ENCODE measurements around the gene WDR33.
"Not testable (repeated sequence)": the region's sequence is repeated elsewhere in the genome, so short reads cannot be mapped to it uniquely, and the experiment has no call there.

The WDR33 gene

DNA sequence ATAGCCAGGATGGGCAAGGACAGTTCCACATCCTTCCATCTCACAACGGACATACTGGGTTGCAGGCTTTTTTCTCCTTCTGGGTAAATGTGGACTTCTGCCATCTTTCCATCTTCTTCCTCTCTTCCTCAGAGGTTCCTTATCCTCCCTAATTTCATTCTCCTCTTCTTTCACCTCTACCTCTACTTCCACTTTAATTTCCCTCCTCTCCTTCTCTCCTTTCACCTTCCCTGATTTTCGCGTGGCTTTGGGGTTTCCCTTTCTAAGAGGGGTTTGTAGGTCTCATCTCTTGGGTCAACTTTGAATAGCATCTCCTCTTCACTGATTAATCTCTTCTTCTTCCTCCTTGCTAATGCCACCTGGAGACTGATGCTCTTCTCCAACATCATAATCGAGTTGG is 29.9 kb upstream of the WDR33 start:
- H3K27ac ChIP-seq (ENCODE audit: low read depth, low read length, severe bottlenecking), result no peak overlapping the region
- H3K4me1 ChIP-seq (ENCODE audit: control insufficient read depth, insufficient read depth, low read length, poor library complexity, severe bottlenecking), result no peaks in the 10 kb centered on the region
- peaks cover 11% of the 10 kb centered on the region for H3K36me3 ChIP-seq (ENCODE audit: control insufficient read depth, insufficient read depth, low read length)
- no peak overlapping the region for H3K4me3 ChIP-seq (ENCODE audit: extremely low read depth, insufficient read depth, low read length, poor library complexity, severe bottlenecking)
- H3K9me3 ChIP-seq (ENCODE audit: control insufficient read depth, low read length), result no peaks in the 10 kb centered on the region
- WGBS, 2 experiments (ENCODE audit: insufficient coverage in 2 of 2), result 90 to 100% methylated on average over 2 of the region's 4 CpGs

DNA sequence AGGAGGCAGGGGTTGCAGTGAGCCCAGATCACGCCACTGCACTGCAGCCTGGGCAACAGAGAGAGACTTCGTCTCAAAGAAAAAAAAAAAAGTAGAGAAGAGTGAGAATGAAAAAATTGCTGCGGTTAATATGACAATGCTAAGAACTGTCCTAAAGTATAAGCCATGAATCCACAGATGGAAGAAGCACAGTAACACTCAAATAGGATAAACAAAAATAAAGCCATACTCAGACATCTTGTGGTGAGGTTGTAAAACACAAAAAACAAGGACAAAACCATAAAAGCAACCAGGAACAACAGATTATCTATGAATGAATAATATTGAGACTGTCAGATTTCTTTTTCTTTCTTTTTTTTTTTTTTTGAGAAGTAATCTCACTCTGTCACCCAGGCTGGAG is 24.0 kb upstream of the WDR33 start:
- 86 to 93% methylated on average over 1 to 2 of the region's 3 CpGs for WGBS, 2 experiments (ENCODE audit: insufficient coverage in 2 of 2)
- H3K27ac ChIP-seq (ENCODE audit: low read depth, low read length, severe bottlenecking), result no peak overlapping the region
- no peak overlapping the region for H3K4me3 ChIP-seq (ENCODE audit: extremely low read depth, insufficient read depth, low read length, poor library complexity, severe bottlenecking)
- no peaks in the 10 kb centered on the region for H3K4me1 ChIP-seq (ENCODE audit: control insufficient read depth, insufficient read depth, low read length, poor library complexity, severe bottlenecking)
- no peaks in the 10 kb centered on the region for H3K36me3 ChIP-seq (ENCODE audit: control insufficient read depth, insufficient read depth, low read length)
- no peaks in the 10 kb centered on the region for H3K9me3 ChIP-seq (ENCODE audit: control insufficient read depth, low read length)

DNA sequence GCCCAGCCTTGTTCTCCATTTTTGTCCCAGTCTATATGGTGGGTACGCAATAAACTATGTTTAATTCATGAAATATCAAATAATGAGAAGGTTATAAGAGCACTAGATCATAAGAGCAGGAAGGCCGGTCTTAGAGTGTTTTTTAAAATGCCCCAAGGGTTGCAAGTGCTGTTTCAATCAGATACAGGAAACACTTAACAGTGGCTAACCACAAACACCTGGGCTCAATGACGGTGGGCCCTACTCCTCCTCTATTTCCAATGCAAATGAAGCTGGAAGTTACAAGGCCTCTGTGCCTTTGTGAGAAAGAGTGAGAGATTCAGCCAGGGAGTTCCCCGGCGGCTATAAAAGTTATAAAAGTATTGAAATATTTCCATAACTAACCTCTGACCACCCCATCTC is 18.9 kb upstream of the WDR33 start:
- 0 to 100% methylated on average over 1 of the region's 5 CpGs for WGBS, 2 experiments (ENCODE audit: insufficient coverage in 2 of 2)
- Histone ChIP-seq H3K27ac (ENCODE audit: low read depth, low read length, severe bottlenecking) (no peak overlapping the region), H3K4me3 (ENCODE audit: extremely low read depth, insufficient read depth, low read length, poor library complexity, severe bottlenecking) (no peak overlapping the region), H3K4me1 (ENCODE audit: control insufficient read depth, insufficient read depth, low read length, poor library complexity, severe bottlenecking) (no peaks in the 10 kb centered on the region), H3K36me3 (ENCODE audit: control insufficient read depth, insufficient read depth, low read length) (no peaks in the 10 kb centered on the region), H3K9me3 (ENCODE audit: control insufficient read depth, low read length) (peaks cover 5% of the 10 kb centered on the region)

DNA sequence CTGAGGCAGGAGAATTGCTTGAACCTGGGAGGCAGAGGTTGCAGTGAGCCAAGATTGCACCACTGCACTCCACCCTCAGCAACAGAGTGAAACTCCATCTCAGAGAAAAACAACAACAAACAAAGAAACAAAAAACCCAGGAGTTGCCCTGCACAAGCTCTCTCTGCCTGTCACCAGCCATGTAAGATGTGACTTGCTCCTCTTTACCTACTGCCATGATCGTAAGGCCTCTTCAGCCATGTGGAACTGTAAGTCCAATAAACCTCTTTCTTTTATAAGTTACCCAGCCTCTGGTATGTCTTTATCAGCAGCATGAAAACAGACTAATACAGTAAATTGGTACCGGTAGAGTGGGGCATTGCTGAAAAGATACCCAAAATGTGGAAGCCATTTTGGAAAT is 15.7 kb upstream of the WDR33 start:
- H3K9me3 ChIP-seq (ENCODE audit: control insufficient read depth, low read length); H3K27ac ChIP-seq (ENCODE audit: low read depth, low read length, severe bottlenecking); H3K4me3 ChIP-seq (ENCODE audit: extremely low read depth, insufficient read depth, low read length, poor library complexity, severe bottlenecking); H3K4me1 ChIP-seq (ENCODE audit: control insufficient read depth, insufficient read depth, low read length, poor library complexity, severe bottlenecking); H3K36me3 ChIP-seq (ENCODE audit: control insufficient read depth, insufficient read depth, low read length): not testable (repeated sequence)
- 94 to 95% methylated on average over 2 of the region's 2 CpGs for WGBS, 2 experiments (ENCODE audit: insufficient coverage in 2 of 2)

DNA sequence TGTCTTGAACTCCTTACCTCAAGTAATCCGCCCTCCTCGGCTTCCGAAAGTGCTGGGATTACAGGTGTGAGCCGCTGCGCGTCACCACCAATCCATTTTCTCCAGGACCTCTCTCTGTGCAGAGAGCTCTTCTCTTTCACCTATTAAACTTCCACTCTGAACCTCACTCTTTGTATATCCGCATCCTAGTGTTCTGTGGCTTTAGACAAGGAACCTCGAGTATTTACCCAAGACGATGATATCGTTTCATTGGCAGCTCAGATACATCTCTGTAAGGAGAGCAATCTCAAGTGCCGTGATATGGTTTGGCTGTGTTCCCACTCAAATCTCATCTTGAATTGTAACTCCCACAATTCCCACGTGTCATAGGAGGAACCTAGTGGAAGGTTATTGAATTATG is 15.1 kb upstream of the WDR33 start:
- Histone ChIP-seq H3K36me3 (ENCODE audit: control insufficient read depth, insufficient read depth, low read length) (no peaks in the 10 kb centered on the region), H3K9me3 (ENCODE audit: control insufficient read depth, low read length) (peaks cover 9% of the 10 kb centered on the region), H3K4me1 (ENCODE audit: control insufficient read depth, insufficient read depth, low read length, poor library complexity, severe bottlenecking) (no peaks in the 10 kb centered on the region), H3K27ac (ENCODE audit: low read depth, low read length, severe bottlenecking) (no peak overlapping the region), H3K4me3 (ENCODE audit: extremely low read depth, insufficient read depth, low read length, poor library complexity, severe bottlenecking) (no peak overlapping the region)
- WGBS, 2 experiments (ENCODE audit: insufficient coverage in 2 of 2), result 86 to 95% methylated on average over 11 of the region's 12 CpGs

DNA sequence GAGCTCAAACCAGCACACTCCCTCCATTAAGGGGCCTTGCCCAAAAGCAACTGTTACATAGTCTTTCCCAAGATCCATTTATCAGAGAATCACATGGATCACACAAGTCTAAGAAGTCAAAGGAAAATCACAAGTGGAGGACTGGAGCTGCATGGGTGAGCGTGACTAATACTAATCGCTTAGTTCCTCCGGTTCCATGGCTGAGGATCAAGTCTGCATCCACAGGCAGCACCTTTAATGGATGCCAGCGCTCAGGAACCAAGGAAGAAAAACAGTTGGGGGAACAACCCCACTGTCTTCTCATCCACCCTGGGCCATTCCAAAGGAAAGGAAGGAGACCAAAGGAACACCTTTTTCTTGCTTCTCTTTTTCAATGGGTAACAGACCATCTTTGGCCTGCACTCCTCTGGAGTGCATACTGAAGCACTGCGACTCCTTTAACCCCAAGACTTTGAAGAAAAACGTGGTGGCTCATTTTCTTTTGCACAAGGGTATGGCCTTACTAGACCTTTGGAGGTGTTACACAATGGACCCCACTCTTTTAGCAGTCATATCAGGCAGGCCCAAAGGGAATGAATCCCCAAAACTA is 9.2 kb upstream of the WDR33 start:
- Histone ChIP-seq H3K4me3 (ENCODE audit: extremely low read depth, insufficient read depth, low read length, poor library complexity, severe bottlenecking) (no peak overlapping the region), H3K27ac (ENCODE audit: low read depth, low read length, severe bottlenecking) (no peak overlapping the region), H3K9me3 (ENCODE audit: control insufficient read depth, low read length) (peaks cover 20% of the 10 kb centered on the region), H3K36me3 (ENCODE audit: control insufficient read depth, insufficient read depth, low read length) (no peaks in the 10 kb centered on the region), H3K4me1 (ENCODE audit: control insufficient read depth, insufficient read depth, low read length, poor library complexity, severe bottlenecking) (no peaks in the 10 kb centered on the region)
- 76 to 83% methylated on average over 6 of the region's 6 CpGs for WGBS, 2 experiments (ENCODE audit: insufficient coverage in 2 of 2)

DNA sequence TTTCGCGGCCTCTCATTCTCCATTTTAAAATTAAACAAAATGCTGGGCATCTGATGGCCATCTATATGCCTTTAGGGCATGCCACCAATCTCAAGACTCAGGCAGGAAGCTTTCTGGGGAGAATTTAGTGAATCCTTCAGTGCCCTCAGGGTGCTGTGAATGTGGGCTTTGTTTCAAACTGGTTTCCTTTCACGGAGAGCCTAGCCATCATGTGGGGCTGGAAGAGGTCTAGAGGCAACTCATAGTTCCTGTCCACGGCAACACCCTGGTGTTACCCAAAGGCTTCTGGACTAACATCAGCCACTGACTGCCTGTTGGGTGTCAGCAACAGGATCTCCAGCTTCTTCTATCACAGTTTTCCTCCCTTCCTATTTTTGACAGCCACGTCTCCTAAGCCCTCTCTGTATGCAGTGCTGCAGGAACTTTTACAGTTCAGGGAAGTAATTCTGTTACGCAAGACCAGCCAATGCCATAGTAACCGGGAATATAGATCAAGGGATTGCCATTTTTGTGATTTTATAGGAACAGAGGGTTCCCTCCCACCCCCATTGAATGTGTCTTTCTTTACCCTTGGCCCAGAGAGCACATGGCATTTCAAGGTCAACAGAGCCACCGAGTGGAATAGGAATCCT is 7.9 kb upstream of the WDR33 start:
- WGBS, 2 experiments (ENCODE audit: insufficient coverage in 2 of 2), result 82 to 96% methylated on average over 6 of the region's 8 CpGs
- Histone ChIP-seq H3K4me1 (ENCODE audit: control insufficient read depth, insufficient read depth, low read length, poor library complexity, severe bottlenecking) (no peaks in the 10 kb centered on the region), H3K4me3 (ENCODE audit: extremely low read depth, insufficient read depth, low read length, poor library complexity, severe bottlenecking) (no peak overlapping the region), H3K36me3 (ENCODE audit: control insufficient read depth, insufficient read depth, low read length) (no peaks in the 10 kb centered on the region), H3K27ac (ENCODE audit: low read depth, low read length, severe bottlenecking) (no peak overlapping the region), H3K9me3 (ENCODE audit: control insufficient read depth, low read length) (peaks cover 20% of the 10 kb centered on the region)

DNA sequence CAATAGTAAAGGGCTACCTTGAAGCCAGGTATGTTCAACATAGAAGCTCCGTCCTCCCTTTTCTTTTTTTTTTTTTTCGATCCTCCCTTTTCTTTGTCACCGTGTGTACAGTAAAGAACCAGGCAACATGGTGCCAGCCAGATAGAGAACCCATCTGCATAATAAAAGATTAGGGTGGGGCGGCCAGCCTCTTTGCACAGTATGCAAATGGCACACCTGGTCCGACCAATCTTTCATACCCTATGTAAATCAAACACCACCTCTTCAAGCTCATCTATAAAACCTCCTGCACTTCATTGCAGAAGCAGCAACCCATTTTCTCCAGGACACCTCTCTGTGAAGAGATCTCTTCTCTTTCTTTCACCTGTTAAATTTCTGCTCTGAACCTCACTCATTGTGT is 7.3 kb upstream of the WDR33 start:
- Histone ChIP-seq H3K4me1 (ENCODE audit: control insufficient read depth, insufficient read depth, low read length, poor library complexity, severe bottlenecking) (no peaks in the 10 kb centered on the region), H3K27ac (ENCODE audit: low read depth, low read length, severe bottlenecking) (no peak overlapping the region), H3K9me3 (ENCODE audit: control insufficient read depth, low read length) (peaks cover 20% of the 10 kb centered on the region), H3K4me3 (ENCODE audit: extremely low read depth, insufficient read depth, low read length, poor library complexity, severe bottlenecking) (no peak overlapping the region), H3K36me3 (ENCODE audit: control insufficient read depth, insufficient read depth, low read length) (no peaks in the 10 kb centered on the region)
- 74 to 84% methylated on average over 2 to 3 of the region's 5 CpGs for WGBS, 2 experiments (ENCODE audit: insufficient coverage in 2 of 2)

DNA sequence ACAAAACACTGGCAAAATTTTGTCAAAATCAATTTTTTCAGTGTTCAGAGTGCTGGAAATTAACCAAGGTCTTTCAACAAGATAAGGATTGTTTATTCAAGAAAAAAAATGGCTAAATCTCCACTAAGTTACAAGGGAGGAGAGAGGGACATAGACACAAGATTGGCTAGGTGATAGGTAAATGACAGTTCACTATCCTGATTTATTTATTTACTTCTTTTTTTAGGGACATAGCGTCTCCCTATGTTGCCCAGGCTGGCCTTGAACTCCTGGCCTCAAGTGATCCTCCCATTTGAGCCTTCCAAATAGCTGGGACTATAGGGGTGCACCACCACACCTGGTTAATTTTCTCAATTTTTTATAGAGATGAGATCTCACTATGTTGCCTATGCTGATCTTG is 3.7 kb upstream of the WDR33 start:
- Histone ChIP-seq H3K4me3 (ENCODE audit: extremely low read depth, insufficient read depth, low read length, poor library complexity, severe bottlenecking) (no peak overlapping the region), H3K9me3 (ENCODE audit: control insufficient read depth, low read length) (peaks cover 5% of the 10 kb centered on the region), H3K27ac (ENCODE audit: low read depth, low read length, severe bottlenecking) (no peak overlapping the region), H3K36me3 (ENCODE audit: control insufficient read depth, insufficient read depth, low read length) (no peaks in the 10 kb centered on the region), H3K4me1 (ENCODE audit: control insufficient read depth, insufficient read depth, low read length, poor library complexity, severe bottlenecking) (peaks cover 3% of the 10 kb centered on the region)
- 83% methylated on average over 1 of the region's 1 CpG; no CpG with 5 or more reads in 1 of the 2 experiments for WGBS, 2 experiments (ENCODE audit: insufficient coverage in 2 of 2)

DNA sequence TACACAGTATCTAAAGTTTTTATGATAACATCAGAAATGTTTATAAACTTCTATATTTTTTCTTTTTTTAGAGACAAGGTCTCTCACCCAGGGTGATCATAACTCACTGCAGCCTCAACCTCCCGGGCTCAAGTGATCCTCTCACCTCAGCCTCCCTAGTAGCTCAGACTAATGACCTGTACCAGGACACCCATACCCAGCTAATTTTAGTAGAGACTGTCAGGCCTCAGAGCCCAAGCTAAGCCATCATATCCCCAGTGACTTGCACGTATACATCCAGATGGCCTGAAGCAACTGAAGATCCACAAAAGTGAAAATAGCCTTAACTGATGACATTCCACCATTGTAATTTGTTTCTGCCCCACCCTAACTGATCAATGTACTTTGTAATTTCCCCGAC is 1.5 kb upstream of the WDR33 start:
- WGBS, 2 experiments (ENCODE audit: insufficient coverage in 2 of 2), result 100% methylated on average over 2 to 3 of the region's 3 CpGs
- not testable (repeated sequence) for H3K4me1 ChIP-seq (ENCODE audit: control insufficient read depth, insufficient read depth, low read length, poor library complexity, severe bottlenecking); H3K4me3 ChIP-seq (ENCODE audit: extremely low read depth, insufficient read depth, low read length, poor library complexity, severe bottlenecking); H3K27ac ChIP-seq (ENCODE audit: low read depth, low read length, severe bottlenecking); H3K36me3 ChIP-seq (ENCODE audit: control insufficient read depth, insufficient read depth, low read length); H3K9me3 ChIP-seq (ENCODE audit: control insufficient read depth, low read length)
